Spleen (tissue), 11 donors: Measurements from ENCODE around the gene TBC1D25. TPM values are rescaled to one million over a fixed set of nuclear protein-coding genes. Genes with fewer than 3 reads are reported as not detected.
"Not testable (repeated sequence)": the region's sequence is repeated elsewhere in the genome, so short reads cannot be mapped to it uniquely, and the experiment has no call there.

ENCODE experiments used
- DNase-seq: peaks from one replicate; pipeline ENCODE4 v3.0.0-alpha.2; 2020
- H3K27ac ChIP-seq, 8 donors: fragments of 200-600 bp; sonication (generic) in 7 of 8; 1 replicate in 4 of 8; 2 replicates in 4 of 8; pipeline versions ENCODE4 v1.5.0 to v1.8.0; 2016 to 2021; ENCODE audit warnings: inconsistent platforms in 4 of 8, mild to moderate bottlenecking in 4 of 8, moderate library complexity in 1 of 8
- H3K27me3 ChIP-seq, 7 donors: fragments of 200-600 bp; sonication (generic) in 6 of 7; replicated peaks in 1 of 7; 1 replicate in 4 of 7; 2 replicates in 3 of 7; pipeline versions ENCODE4 v1.5.0 to v1.8.0; 2016 to 2021; ENCODE audit warnings: inconsistent platforms in 3 of 7, mild to moderate bottlenecking in 1 of 7
- H3K36me3 ChIP-seq, 6 donors: fragments of 200-600 bp; sonication (generic) in 5 of 6; 1 replicate in 4 of 6; 2 replicates in 2 of 6; pipeline versions ENCODE4 v1.5.0 to v1.8.0; 2016 to 2021; ENCODE audit warnings: inconsistent platforms in 2 of 6
- H3K4me1 ChIP-seq, 6 donors: fragments of 200-600 bp; sonication (generic) in 5 of 6; 1 replicate in 3 of 6; 2 replicates in 3 of 6; pipeline versions ENCODE4 v1.5.0 to v1.8.0; 2016 to 2021; ENCODE audit warnings: inconsistent platforms in 3 of 6
- H3K4me3 ChIP-seq, 8 donors: fragments of 200-600 bp; sonication (generic) in 7 of 8; 1 replicate in 4 of 8; 2 replicates in 4 of 8; pipeline versions ENCODE4 v1.5.0 to v1.8.0; 2016 to 2021; ENCODE audit warnings: inconsistent platforms in 4 of 8, mild to moderate bottlenecking in 4 of 8, moderate library complexity in 2 of 8
- H3K9me3 ChIP-seq, 8 donors: fragments of 200-600 bp; sonication (generic) in 7 of 8; 1 replicate in 4 of 8; 2 replicates in 4 of 8; pipeline versions ENCODE4 v1.5.0 to v1.8.0; 2016 to 2021; ENCODE audit warnings: inconsistent platforms in 4 of 8
- CTCF ChIP-seq, 11 experiments: fragments of 200-600 bp in 7 of 11; fragments of 450-650 bp in 4 of 11; sonication (generic) in 4 of 11; IDR thresholded peaks in 8 of 11; conservative IDR thresholded peaks in 3 of 11; 1 replicate in 7 of 11; 2 replicates in 4 of 11; pipeline versions ENCODE4 v1.4.0 to v1.8.0; 2016 to 2021; ENCODE audit warnings: antibody characterized with exemption in 11 of 11, inconsistent platforms in 4 of 11, mild to moderate bottlenecking in 1 of 11
- POLR2A ChIP-seq, 3 donors: fragments of 450-650 bp; IDR thresholded peaks; one replicate each; pipeline ENCODE4 v1.5.1; 2017; ENCODE audit warnings: antibody characterized with exemption in 3 of 3, mild to moderate bottlenecking in 1 of 3
- POLR2AphosphoS5 ChIP-seq, 3 donors: sonication (generic); formaldehyde crosslinking; IDR thresholded peaks; one replicate each; pipeline ENCODE4 v1.5.1; 2017; ENCODE audit warnings: antibody characterized with exemption in 3 of 3
- WGBS, 5 donors: extraction: QIAGEN DNeasy Blood & Tissue Kit in 3 of 5; methylation state at CpG; one replicate each; pipeline versions ENCODE4 v1.1.5 to v1.1.7; 2013 to 2018; 5-methylcytosine and 5-hydroxymethylcytosine counted together
- intact Hi-C: fragments of 100-400 bp; cut with DNase I; formaldehyde crosslinking; loops from one replicate; pipeline ENCODE4 v1.15.0; 2023; ENCODE audit warnings: low total_unique reads
- polyA plus RNA-seq, 3 donors: library from polyadenylated mRNA; stranded (reverse); fragments of 200-250 nt; gene quantifications; one replicate each; pipeline ENCODE4 v1.2.1, GENCODE V29; 2013
- total RNA-seq, 7 donors: library from RNA; depleted of rRNA in 3 of 7; stranded (reverse); fragments of >200 nt in 3 of 7; fragmentation: NEBNext Ultra II Directional in 4 of 7; extraction: Animal tissue kit (Norgen Biotek cat#: 25700) in 4 of 7; gene quantifications; one replicate each; pipeline versions ENCODE4 v1.1.0 to v1.2.1, GENCODE V29; 2016 to 2021
- donor health status: healthy with polysubstance abuse.
- donor health status: DM: no; HTN: no; CAD: no; lungs with moderate emphysema.
- donor health status: DM: no; HTN: no; CAD: no.
- donor health status: Bipolar disorder and iron deficiency.
- donor health status: healthy.
- donor health status: DM: no; HTN: no; CAD: no.
- donor health status: DM: yes; HTN: yes; CAD: no.

Gene TBC1D25
- total and polyA plus RNA-seq, 10 donors: 4.0 to 19.1 (median 15.5) TPM

- TF ChIP-seq CTCF (IDR thresholded peaks at IDR 0.05 in 8 of 11, conservative IDR thresholded peaks at IDR 0.05 in 3 of 11) (no peak), POLR2A (IDR thresholded peaks at IDR 0.05) (no peak), POLR2AphosphoS5 (IDR thresholded peaks at IDR 0.05) (no peak)
- Histone ChIP-seq H3K27me3 (no peaks in the 10 kb centered on the region), H3K4me3 (peak overlapping the region in 6 of 8 donors; percentile 41 to 75 (median 56)), H3K4me1 (peaks cover 0 to 18% (median 13%) of the 10 kb centered on the region in 6 donors), H3K9me3 (no peaks in the 10 kb centered on the region), H3K27ac (peak overlapping the region in 5 of 8 donors; percentile 77 to 96 (median 95)), H3K36me3 (peaks cover 0 to 36% (median 2%) of the 10 kb centered on the region in 6 donors)
- intact Hi-C loops: no loop called here
- DNase-seq: no peak
- WGBS, 5 donors: 82 to 89% (median 88%) methylated on average over 7 of the region's 7 CpGs
Observed at GRCh38 chrX:48540480-48540879, 966 bp downstream of the TBC1D25 start.

- intact Hi-C loops: no loop called here
- peak overlapping the region in 3 of 8 donors; percentile 23 to 96 (median 96) for H3K27ac ChIP-seq
- H3K36me3 ChIP-seq: peaks cover 0 to 44% (median 3%) of the 10 kb centered on the region in 6 donors
- H3K4me3 ChIP-seq: peak overlapping the region in 1 of 8 donors; percentile 75
- WGBS, 5 donors: 73 to 85% (median 76%) methylated on average over 10 of the region's 10 CpGs
- no peak for DNase-seq
- no peaks in the 10 kb centered on the region for H3K27me3 ChIP-seq
- TF ChIP-seq POLR2A (IDR thresholded peaks at IDR 0.05) (no peak), POLR2AphosphoS5 (IDR thresholded peaks at IDR 0.05) (no peak), CTCF (IDR thresholded peaks at IDR 0.05 in 8 of 11, conservative IDR thresholded peaks at IDR 0.05 in 3 of 11) (no peak)
- no peaks in the 10 kb centered on the region for H3K9me3 ChIP-seq
- H3K4me1 ChIP-seq: peaks cover 0 to 18% (median 13%) of the 10 kb centered on the region in 6 donors
Observed at GRCh38 chrX:48541140-48541814, 1.8 kb downstream of the TBC1D25 start.

- H3K4me1 ChIP-seq: no peaks in the 10 kb centered on the region
- H3K4me3 ChIP-seq: no peak overlapping the region
- peaks cover 0 to 100% (median 16%) of the 10 kb centered on the region in 6 donors for H3K36me3 ChIP-seq
- no peak for DNase-seq
- 77 to 96% (median 92%) methylated on average over 3 of the region's 3 CpGs for WGBS, 5 donors
- TF ChIP-seq POLR2AphosphoS5 (IDR thresholded peaks at IDR 0.05): no peak
- TF ChIP-seq POLR2A (IDR thresholded peaks at IDR 0.05): no peak
- no peaks in the 10 kb centered on the region for H3K27me3 ChIP-seq
- no peaks in the 10 kb centered on the region for H3K9me3 ChIP-seq
- intact Hi-C loops: no loop called here
- no peak overlapping the region for H3K27ac ChIP-seq
Observed at GRCh38 chrX:48548871-48549270, 9.4 kb downstream of the TBC1D25 start.

GRCh38 chrX:48555731-48556325, 16.3 kb downstream of the TBC1D25 start:
- DNase-seq, H3K4me3 ChIP-seq, H3K4me1 ChIP-seq, intact Hi-C loops, H3K27me3 ChIP-seq, H3K27ac ChIP-seq, H3K9me3 ChIP-seq: not testable (repeated sequence)
- 86 to 95% (median 92%) methylated on average over 7 to 9 of the region's 9 CpGs for WGBS, 5 donors
- H3K36me3 ChIP-seq: peaks cover 0 to 98% (median 24%) of the 10 kb centered on the region in 6 donors

GRCh38 chrX:48558271-48558670, 18.8 kb downstream of the TBC1D25 start:
- no peak overlapping the region for H3K4me3 ChIP-seq
- no peaks in the 10 kb centered on the region for H3K4me1 ChIP-seq
- DNase-seq: no peak
- WGBS, 5 donors: 70 to 96% (median 75%) methylated on average over 4 of the region's 4 CpGs
- H3K36me3 ChIP-seq: peaks cover 0 to 94% (median 29%) of the 10 kb centered on the region in 6 donors
- intact Hi-C loops: no loop called here
- TF ChIP-seq POLR2A (IDR thresholded peaks at IDR 0.05): no peak
- no peak for TF ChIP-seq POLR2AphosphoS5 (IDR thresholded peaks at IDR 0.05)
- TF ChIP-seq CTCF (IDR thresholded peaks at IDR 0.05 in 8 of 11, conservative IDR thresholded peaks at IDR 0.05 in 3 of 11): no peak
- peak overlapping the region in 1 of 8 donors; percentile 28 for H3K27ac ChIP-seq
- H3K27me3 ChIP-seq: no peaks in the 10 kb centered on the region
- H3K9me3 ChIP-seq: no peaks in the 10 kb centered on the region
